Stomach (tissue), 4 donors: ENCODE measurements around the gene ITPKC.

Source experiments
- CTCF ChIP-seq, 7 experiments: fragments of 450-650 bp in 4 of 7; fragments of 200-600 bp in 3 of 7; sonication (generic) in 3 of 7; IDR thresholded peaks; one replicate each; pipeline ENCODE4 v1.5.1; 2016 to 2019; ENCODE audit warnings: antibody characterized with exemption in 7 of 7, control low read depth in 2 of 7, mild to moderate bottlenecking in 1 of 7
- EP300 ChIP-seq: sonication (generic); formaldehyde crosslinking; IDR thresholded peaks from one replicate; pipeline ENCODE4 v1.6.1; 2017; ENCODE audit warnings: antibody characterized with exemption
- POLR2A ChIP-seq, 4 donors: fragments of 450-650 bp; IDR thresholded peaks; one replicate each; pipeline ENCODE4 v1.6.1; 2016; ENCODE audit warnings: antibody characterized with exemption in 4 of 4, control low read depth in 2 of 4, mild to moderate bottlenecking in 1 of 4, moderate library complexity in 1 of 4
- POLR2AphosphoS5 ChIP-seq, 3 donors: sonication (generic); formaldehyde crosslinking; IDR thresholded peaks; one replicate each; pipeline ENCODE4 v1.6.1; 2016; ENCODE audit warnings: antibody characterized with exemption in 3 of 3

GRCh38 chr19:40755791-40756190, 38.9 kb downstream of the ITPKC start:
- TF ChIP-seq CTCF (IDR thresholded peaks at IDR 0.05) (no peak), POLR2A (IDR thresholded peaks at IDR 0.05) (no peak), POLR2AphosphoS5 (IDR thresholded peaks at IDR 0.05) (no peak), EP300 (no peak)
